Measurements from ENCODE around the gene SLC9A5.

Gene SLC9A5

DNA sequence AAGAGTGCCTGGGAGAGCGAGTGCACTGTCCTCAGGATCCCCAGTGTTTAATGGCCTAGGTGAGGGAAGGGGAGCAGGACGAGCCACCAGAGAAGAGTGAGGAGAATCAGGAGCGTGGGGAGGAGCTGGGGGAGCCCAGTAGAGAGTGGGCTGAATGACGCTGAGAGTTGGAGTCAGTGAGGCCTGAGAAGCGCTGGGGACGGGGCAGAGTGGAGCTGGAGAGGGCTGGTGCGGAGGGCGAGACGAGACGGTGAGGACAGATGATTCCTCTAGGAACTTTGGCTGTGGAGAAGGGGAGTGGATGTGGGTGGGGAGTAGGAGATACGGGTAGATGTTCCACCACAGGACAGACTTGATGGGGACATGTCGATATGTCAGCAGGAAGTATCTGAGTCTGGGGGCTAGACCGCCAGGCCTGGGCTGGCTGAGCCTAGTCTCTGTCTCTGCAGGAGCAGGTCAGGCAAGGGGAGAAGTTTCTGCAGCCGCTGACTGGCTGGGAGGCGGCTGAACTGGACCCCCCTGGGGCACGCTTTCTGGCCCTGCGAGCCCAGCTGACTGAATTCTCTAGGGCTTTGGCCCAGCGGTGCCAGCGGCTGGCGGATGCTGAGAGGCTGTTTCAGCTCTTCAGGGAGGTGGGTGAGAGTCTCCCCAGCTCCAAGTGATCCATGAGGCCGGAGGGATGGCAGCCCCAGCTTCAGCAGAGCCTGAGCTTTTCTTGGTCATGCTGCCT is 35.2 kb downstream of the SLC9A5 start:
- Histone ChIP-seq H3K79me2 (ENCODE audit: control insufficient read depth, insufficient read depth, low read length, unreplicated experiment) (peaks cover 13% of the 10 kb centered on the region), H3K4me3 (ENCODE audit: low read depth, low read length) (no peak overlapping the region), H3K27ac (ENCODE audit: low read depth, low read length) (no peak overlapping the region), H3K36me3 (ENCODE audit: insufficient read depth, low read length) (peaks cover 13% of the 10 kb centered on the region; the same call in 1 of the 2 replicates), H3K27me3 (ENCODE audit: insufficient read depth, low read length) (no peaks in the 10 kb centered on the region), H3K4me1 (ENCODE audit: control insufficient read depth, insufficient read depth, low read length, unreplicated experiment) (peaks cover 11% of the 10 kb centered on the region), H2AFZ (ENCODE audit: low read length, unreplicated experiment) (no peak overlapping the region)

DNA sequence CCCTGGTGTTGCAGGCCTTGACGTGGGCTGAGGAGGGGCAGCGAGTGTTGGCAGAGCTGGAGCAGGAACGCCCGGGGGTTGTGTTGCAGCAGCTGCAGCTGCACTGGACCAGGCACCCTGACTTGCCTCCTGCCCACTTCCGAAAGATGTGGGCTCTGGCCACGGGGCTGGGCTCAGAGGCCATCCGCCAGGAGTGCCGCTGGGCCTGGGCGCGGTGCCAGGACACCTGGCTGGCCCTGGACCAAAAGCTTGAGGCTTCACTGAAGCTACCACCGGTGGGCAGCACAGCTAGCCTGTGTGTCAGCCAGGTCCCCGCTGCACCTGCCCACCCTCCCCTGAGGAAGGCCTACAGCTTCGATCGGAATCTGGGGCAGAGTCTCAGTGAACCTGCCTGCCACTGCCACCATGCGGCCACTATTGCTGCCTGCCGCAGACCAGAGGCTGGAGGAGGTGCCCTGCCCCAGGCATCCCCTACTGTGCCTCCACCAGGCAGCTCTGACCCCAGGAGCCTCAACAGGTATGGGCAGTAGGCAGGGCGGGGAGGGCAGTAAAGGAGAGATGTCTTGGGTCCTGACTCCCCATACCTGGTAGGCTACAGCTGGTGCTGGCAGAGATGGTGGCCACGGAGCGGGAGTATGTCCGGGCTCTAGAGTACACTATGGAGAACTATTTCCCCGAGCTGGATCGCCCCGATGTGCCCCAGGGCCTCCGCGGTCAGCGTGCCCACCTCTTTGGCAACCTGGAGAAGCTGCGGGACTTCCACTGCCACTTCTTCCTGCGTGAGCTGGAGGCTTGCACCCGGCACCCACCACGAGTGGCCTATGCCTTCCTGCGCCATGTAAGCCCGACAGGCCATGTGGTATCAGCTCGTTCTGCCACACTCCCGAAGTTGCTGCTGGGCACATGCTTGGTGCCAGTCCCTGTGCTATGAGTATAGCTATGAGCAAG is 36.2 kb downstream of the SLC9A5 start:
- no peak overlapping the region for H3K27ac ChIP-seq (ENCODE audit: low read depth, low read length)
- H3K4me1 ChIP-seq (ENCODE audit: control insufficient read depth, insufficient read depth, low read length, unreplicated experiment) = peaks cover 7% of the 10 kb centered on the region
- no peak overlapping the region for H3K4me3 ChIP-seq (ENCODE audit: low read depth, low read length)
- H3K79me2 ChIP-seq (ENCODE audit: control insufficient read depth, insufficient read depth, low read length, unreplicated experiment) = peaks cover 7% of the 10 kb centered on the region
- peaks cover 13% of the 10 kb centered on the region; the same call in 1 of the 2 replicates for H3K36me3 ChIP-seq (ENCODE audit: insufficient read depth, low read length)
- no peak overlapping the region for H2AFZ ChIP-seq (ENCODE audit: low read length, unreplicated experiment)
- H3K27me3 ChIP-seq (ENCODE audit: insufficient read depth, low read length) = no peaks in the 10 kb centered on the region

DNA sequence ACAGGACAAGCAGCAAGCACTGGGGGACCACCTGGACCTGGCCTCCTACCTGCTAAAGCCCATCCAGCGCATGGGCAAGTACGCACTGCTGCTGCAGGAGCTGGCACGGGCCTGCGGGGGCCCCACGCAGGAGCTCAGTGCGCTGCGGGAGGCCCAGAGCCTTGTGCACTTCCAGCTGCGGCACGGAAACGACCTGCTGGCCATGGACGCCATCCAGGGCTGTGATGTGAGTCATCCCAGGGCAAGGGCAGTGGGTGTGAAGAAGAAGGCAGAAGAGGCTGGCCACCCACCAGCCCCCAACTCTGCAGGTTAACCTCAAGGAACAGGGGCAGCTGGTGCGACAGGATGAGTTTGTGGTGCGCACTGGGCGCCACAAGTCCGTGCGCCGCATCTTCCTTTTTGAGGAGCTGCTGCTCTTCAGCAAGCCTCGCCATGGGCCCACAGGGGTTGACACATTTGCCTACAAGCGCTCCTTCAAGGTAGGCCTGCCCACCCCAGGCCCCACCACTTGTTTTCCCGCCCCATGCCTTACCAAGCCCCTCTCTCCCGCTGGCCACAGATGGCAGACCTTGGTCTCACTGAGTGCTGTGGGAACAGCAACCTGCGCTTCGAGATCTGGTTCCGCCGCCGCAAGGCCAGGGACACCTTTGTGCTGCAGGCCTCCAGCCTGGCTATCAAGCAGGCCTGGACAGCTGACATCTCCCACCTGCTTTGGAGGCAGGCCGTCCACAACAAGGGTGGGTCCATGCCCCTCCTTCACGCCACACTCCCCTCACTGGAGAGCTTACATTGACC is 37.9 kb downstream of the SLC9A5 start:
- Histone ChIP-seq H3K4me3 (ENCODE audit: low read depth, low read length) (no peak overlapping the region), H3K79me2 (ENCODE audit: control insufficient read depth, insufficient read depth, low read length, unreplicated experiment) (no peaks in the 10 kb centered on the region), H3K4me1 (ENCODE audit: control insufficient read depth, insufficient read depth, low read length, unreplicated experiment) (no peaks in the 10 kb centered on the region), H3K36me3 (ENCODE audit: insufficient read depth, low read length) (peaks cover 13% of the 10 kb centered on the region; the same call in 1 of the 2 replicates), H3K27me3 (ENCODE audit: insufficient read depth, low read length) (no peaks in the 10 kb centered on the region), H2AFZ (ENCODE audit: low read length, unreplicated experiment) (no peak overlapping the region), H3K27ac (ENCODE audit: low read depth, low read length) (no peak overlapping the region)

DNA sequence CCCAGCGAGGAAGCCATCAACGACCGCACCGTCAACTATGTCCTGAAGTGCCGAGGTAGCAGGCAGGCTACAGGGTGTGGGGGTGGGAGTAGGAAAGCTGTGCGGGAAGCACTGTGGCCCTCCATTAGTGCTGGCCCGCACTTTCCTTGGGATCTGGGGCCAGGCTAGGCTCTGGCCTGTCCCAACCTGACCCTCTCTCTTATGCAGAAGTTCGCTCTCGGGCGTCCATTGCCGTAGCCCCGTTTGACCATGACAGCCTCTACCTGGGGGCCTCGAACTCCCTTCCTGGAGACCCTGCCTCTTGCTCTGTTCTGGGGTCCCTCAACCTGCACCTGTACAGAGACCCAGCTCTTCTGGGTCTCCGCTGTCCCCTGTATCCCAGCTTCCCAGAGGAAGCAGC is 39.2 kb downstream of the SLC9A5 start:
- H3K27me3 ChIP-seq (ENCODE audit: insufficient read depth, low read length) = no peaks in the 10 kb centered on the region
- H3K4me3 ChIP-seq (ENCODE audit: low read depth, low read length) = no peak overlapping the region
- peaks cover 6% of the 10 kb centered on the region; the same call in 1 of the 2 replicates for H3K36me3 ChIP-seq (ENCODE audit: insufficient read depth, low read length)
- no peak overlapping the region for H3K27ac ChIP-seq (ENCODE audit: low read depth, low read length)
- no peak overlapping the region for H2AFZ ChIP-seq (ENCODE audit: low read length, unreplicated experiment)
- no peaks in the 10 kb centered on the region for H3K4me1 ChIP-seq (ENCODE audit: control insufficient read depth, insufficient read depth, low read length, unreplicated experiment)
- H3K79me2 ChIP-seq (ENCODE audit: control insufficient read depth, insufficient read depth, low read length, unreplicated experiment) = no peaks in the 10 kb centered on the region

DNA sequence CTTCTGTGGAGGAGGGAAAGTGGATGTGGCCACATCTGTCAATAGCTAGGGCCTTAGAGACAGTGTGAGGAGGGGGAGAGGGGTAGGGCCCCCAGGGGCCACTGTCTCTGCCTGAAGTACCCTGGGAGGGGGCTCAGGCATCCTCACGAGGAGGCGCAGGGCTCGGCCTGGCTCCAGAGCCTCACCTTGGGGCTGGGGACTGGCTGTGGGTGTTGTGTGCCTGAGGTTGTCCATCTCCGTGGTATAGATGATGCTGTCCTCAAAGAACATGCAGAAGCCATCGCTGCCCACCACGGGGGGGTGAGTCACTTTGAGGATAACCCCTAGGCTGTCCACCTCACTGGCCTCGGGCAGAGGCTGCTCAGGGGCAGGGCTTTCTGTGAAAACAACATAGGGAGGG is 42.7 kb downstream of the SLC9A5 start:
- Histone ChIP-seq H3K27ac (ENCODE audit: low read depth, low read length) (no peak overlapping the region), H3K79me2 (ENCODE audit: control insufficient read depth, insufficient read depth, low read length, unreplicated experiment) (no peaks in the 10 kb centered on the region), H3K4me3 (ENCODE audit: low read depth, low read length) (no peak overlapping the region), H3K36me3 (ENCODE audit: insufficient read depth, low read length) (no peaks in the 10 kb centered on the region), H2AFZ (ENCODE audit: low read length, unreplicated experiment) (no peak overlapping the region), H3K27me3 (ENCODE audit: insufficient read depth, low read length) (no peaks in the 10 kb centered on the region), H3K4me1 (ENCODE audit: control insufficient read depth, insufficient read depth, low read length, unreplicated experiment) (peaks cover 4% of the 10 kb centered on the region)

DNA sequence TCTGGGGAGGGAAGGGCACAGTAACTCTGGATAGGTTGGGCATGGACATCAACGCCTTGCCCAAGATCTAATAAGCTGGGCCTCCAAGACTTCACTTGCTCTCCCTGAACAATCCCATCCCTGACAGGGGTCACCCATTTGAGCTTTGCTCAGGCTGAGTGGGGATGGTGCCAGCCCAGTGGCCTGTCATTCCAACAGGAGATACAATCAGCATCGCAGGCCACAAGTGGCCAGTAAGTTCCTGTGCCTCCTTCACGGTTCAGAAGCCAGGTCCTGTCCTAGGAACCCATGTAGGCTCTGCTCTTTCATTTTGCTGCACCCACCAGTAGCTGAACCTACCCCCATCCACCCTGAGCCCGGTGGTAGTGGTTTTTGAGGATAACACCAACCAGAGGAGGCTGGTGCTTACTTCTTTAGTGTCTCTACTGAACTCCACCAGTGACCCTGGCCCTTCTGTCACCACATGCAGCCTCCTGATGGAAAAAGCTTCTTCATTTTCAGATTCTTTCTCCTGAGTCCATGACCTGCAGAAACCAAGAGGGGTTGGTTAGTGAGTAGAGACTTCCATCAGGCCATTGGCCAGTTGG is 45.5 kb downstream of the SLC9A5 start:
- peaks cover 6% of the 10 kb centered on the region for H3K4me1 ChIP-seq (ENCODE audit: control insufficient read depth, insufficient read depth, low read length, unreplicated experiment)
- H2AFZ ChIP-seq (ENCODE audit: low read length, unreplicated experiment) = no peak overlapping the region
- no peaks in the 10 kb centered on the region for H3K79me2 ChIP-seq (ENCODE audit: control insufficient read depth, insufficient read depth, low read length, unreplicated experiment)
- no peak overlapping the region for H3K4me3 ChIP-seq (ENCODE audit: low read depth, low read length)
- H3K36me3 ChIP-seq (ENCODE audit: insufficient read depth, low read length) = no peaks in the 10 kb centered on the region
- no peaks in the 10 kb centered on the region for H3K27me3 ChIP-seq (ENCODE audit: insufficient read depth, low read length)
- no peak overlapping the region for H3K27ac ChIP-seq (ENCODE audit: low read depth, low read length)

DNA sequence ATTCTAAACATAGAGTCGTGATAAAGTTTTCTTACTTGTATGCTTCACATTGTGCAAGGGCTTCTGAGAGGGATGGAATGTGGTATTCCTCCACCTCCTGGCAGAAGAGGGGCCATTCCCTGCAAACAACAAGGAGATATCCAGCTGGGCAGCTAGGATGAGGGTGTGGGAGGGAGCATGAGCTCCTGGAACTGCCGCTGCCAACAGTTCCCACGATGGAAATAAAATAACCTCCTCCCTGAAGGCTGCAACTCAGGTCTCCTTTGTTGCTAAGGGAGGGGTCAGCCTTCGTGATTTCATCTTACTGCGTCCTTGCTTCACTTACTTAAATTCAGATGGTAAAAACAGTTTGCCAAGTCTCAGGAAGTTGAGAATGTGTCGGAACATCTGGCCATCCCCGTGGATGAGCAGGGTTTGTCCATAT is 46.2 kb downstream of the SLC9A5 start:
- Histone ChIP-seq H3K27me3 (ENCODE audit: insufficient read depth, low read length) (no peaks in the 10 kb centered on the region), H3K27ac (ENCODE audit: low read depth, low read length) (no peak overlapping the region), H3K4me3 (ENCODE audit: low read depth, low read length) (no peak overlapping the region), H3K4me1 (ENCODE audit: control insufficient read depth, insufficient read depth, low read length, unreplicated experiment) (peaks cover 6% of the 10 kb centered on the region), H3K79me2 (ENCODE audit: control insufficient read depth, insufficient read depth, low read length, unreplicated experiment) (no peaks in the 10 kb centered on the region), H3K36me3 (ENCODE audit: insufficient read depth, low read length) (no peaks in the 10 kb centered on the region), H2AFZ (ENCODE audit: low read length, unreplicated experiment) (no peak overlapping the region)

DNA sequence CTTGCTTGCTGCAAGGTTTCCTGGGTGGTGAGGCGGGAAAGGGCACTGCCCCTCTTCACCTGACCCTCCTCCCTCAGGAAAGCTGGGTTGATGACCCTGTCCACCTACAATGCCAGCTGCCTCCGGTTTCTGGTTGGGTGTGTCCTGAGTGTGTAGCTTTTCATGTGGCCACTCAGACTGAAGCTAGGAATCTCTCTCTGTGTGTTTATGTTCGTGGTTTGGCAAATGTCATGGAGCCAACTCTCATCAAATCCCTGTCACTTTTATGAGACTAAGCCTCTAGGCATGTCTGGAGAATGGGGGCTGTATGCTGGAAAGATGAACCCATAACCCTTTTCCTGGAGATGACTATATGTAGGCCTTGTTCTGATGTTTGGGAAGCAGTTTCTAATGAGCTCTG is 47.6 kb downstream of the SLC9A5 start:
- Histone ChIP-seq H3K79me2 (ENCODE audit: control insufficient read depth, insufficient read depth, low read length, unreplicated experiment) (no peaks in the 10 kb centered on the region), H3K36me3 (ENCODE audit: insufficient read depth, low read length) (no peaks in the 10 kb centered on the region), H3K27ac (ENCODE audit: low read depth, low read length) (no peak overlapping the region), H3K27me3 (ENCODE audit: insufficient read depth, low read length) (no peaks in the 10 kb centered on the region), H2AFZ (ENCODE audit: low read length, unreplicated experiment) (no peak overlapping the region), H3K4me3 (ENCODE audit: low read depth, low read length) (no peak overlapping the region), H3K4me1 (ENCODE audit: control insufficient read depth, insufficient read depth, low read length, unreplicated experiment) (peaks cover 6% of the 10 kb centered on the region)

DNA sequence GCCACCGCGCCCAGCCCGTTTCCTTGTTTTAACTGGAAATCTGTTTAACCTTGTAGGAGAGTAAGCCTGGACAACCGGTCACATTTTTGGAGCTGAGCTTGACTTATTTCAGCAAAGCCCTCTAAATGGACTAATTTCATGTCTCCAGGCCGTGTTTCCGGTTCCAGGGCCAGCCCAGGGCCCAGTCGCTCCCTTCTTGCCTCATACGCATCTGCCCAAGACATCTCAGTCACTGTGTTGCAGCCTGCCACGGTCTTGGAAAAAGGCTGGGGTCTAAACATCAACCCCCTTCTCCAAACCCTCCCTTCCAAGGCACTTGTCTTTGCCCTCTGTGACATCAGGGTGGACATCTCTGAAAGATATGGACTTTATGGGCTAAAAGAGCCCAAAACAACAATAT is 49.5 kb downstream of the SLC9A5 start:
- Histone ChIP-seq H3K79me2 (ENCODE audit: control insufficient read depth, insufficient read depth, low read length, unreplicated experiment) (no peaks in the 10 kb centered on the region), H3K4me1 (ENCODE audit: control insufficient read depth, insufficient read depth, low read length, unreplicated experiment) (peaks cover 6% of the 10 kb centered on the region), H3K27ac (ENCODE audit: low read depth, low read length) (no peak overlapping the region), H3K36me3 (ENCODE audit: insufficient read depth, low read length) (no peaks in the 10 kb centered on the region), H2AFZ (ENCODE audit: low read length, unreplicated experiment) (no peak overlapping the region), H3K27me3 (ENCODE audit: insufficient read depth, low read length) (no peaks in the 10 kb centered on the region), H3K4me3 (ENCODE audit: low read depth, low read length) (no peak overlapping the region)

DNA sequence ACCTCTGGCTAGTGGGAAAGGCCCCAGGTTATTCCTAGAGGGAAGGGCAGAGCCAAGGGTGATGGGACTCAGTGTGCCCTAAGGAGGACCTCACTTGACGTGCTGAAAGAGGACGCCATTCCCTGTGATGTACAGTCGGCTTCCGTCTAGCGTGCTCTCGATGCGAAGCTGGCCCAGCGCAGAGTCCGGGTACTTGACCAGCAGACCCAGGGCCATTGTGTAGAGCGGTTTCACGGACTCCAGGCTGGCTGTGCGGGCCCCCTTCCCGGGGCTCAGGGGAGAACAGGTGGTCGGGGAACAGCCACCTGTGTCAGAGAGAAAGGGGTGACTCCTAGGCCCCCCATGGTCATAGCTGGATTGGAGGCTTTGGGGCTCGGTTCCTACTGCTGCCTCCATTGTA is 50.5 kb downstream of the SLC9A5 start:
- H3K27me3 ChIP-seq (ENCODE audit: insufficient read depth, low read length) = no peaks in the 10 kb centered on the region
- no peak overlapping the region for H3K4me3 ChIP-seq (ENCODE audit: low read depth, low read length)
- H2AFZ ChIP-seq (ENCODE audit: low read length, unreplicated experiment) = no peak overlapping the region
- H3K79me2 ChIP-seq (ENCODE audit: control insufficient read depth, insufficient read depth, low read length, unreplicated experiment) = no peaks in the 10 kb centered on the region
- peaks cover 6% of the 10 kb centered on the region for H3K4me1 ChIP-seq (ENCODE audit: control insufficient read depth, insufficient read depth, low read length, unreplicated experiment)
- H3K36me3 ChIP-seq (ENCODE audit: insufficient read depth, low read length) = no peaks in the 10 kb centered on the region
- no peak overlapping the region for H3K27ac ChIP-seq (ENCODE audit: low read depth, low read length)
